K562 (cell line): ENCODE measurements around the gene SLC8A2. TPM values are rescaled to one million over a fixed set of nuclear protein-coding genes. Genes with fewer than 3 reads are reported as not detected.

Experiments used
- ARNT ChIP-seq, 2 experiments: fragments of 450-650 bp; IDR thresholded peaks; 2 replicates each; pipeline ENCODE4 v1.6.1; 2016; ENCODE audit warnings: mild to moderate bottlenecking in 1 of 2
- BCOR ChIP-seq: fragments of 450-650 bp; IDR thresholded peaks from 2 replicates; pipeline ENCODE4 v1.6.1; 2016
- BRD9 ChIP-seq: fragments of 450-650 bp; IDR thresholded peaks from 2 replicates; pipeline ENCODE4 v1.6.1; 2018; ENCODE audit warnings: low read depth; ENCODE audit not compliant: partially characterized antibody
- CREM ChIP-seq: IDR thresholded peaks from 2 replicates; pipeline ENCODE4 v1.6.1; 2014; ENCODE audit warnings: antibody characterized with exemption, low read depth
- DPF2 ChIP-seq: fragments of 450-650 bp; IDR thresholded peaks from 2 replicates; pipeline ENCODE4 v1.6.1; 2016
- ESRRA ChIP-seq: fragments of 450-650 bp; IDR thresholded peaks from 2 replicates; pipeline ENCODE4 v1.6.1; 2014; ENCODE audit warnings: low read depth, mild to moderate bottlenecking, moderate library complexity, borderline replicate concordance
- HOXB6 ChIP-seq: fragments of 250-450 bp; sonication (Bioruptor Pico); IDR thresholded peaks from 2 replicates; pipeline ENCODE4 v1.5.1; 2022; ENCODE audit warnings: mild to moderate bottlenecking, borderline replicate concordance
- MTA1 ChIP-seq: fragments of 450-650 bp; IDR thresholded peaks from 2 replicates; pipeline ENCODE4 v1.6.1; 2017; ENCODE audit warnings: borderline replicate concordance
- NR2F6 ChIP-seq: fragments of 450-650 bp; formaldehyde crosslinking; IDR thresholded peaks from 2 replicates; pipeline ENCODE4 v1.4.0; 2020; ENCODE audit warnings: mild to moderate bottlenecking
- POLR2AphosphoS5 ChIP-seq: IDR thresholded peaks from 2 replicates; pipeline ENCODE4 v1.6.1; 2011; ENCODE audit warnings: mild to moderate bottlenecking, low read depth, low read length, moderate library complexity; ENCODE audit not compliant: control insufficient read depth, insufficient read depth
- RBM17 ChIP-seq: fragments of 200-400 bp; formaldehyde crosslinking; IDR thresholded peaks from 2 replicates; pipeline ENCODE4 v1.6.1; 2017; ENCODE audit warnings: low read depth, mild to moderate bottlenecking, low read length, borderline replicate concordance
- SAP30 ChIP-seq: fragments of 200-600 bp; sonication (generic); IDR thresholded peaks from 2 replicates; pipeline ENCODE4 v1.6.1; 2012; ENCODE audit warnings: borderline replicate concordance, low read depth, mild to moderate bottlenecking, moderate library complexity, low read length, control low read depth, inconsistent platforms; ENCODE audit not compliant: insufficient read depth, poor library complexity, severe bottlenecking
- TARDBP ChIP-seq: fragments of 450-650 bp; IDR thresholded peaks from 2 replicates; pipeline ENCODE4 v1.6.1; 2016
- TRIM24 ChIP-seq, 2 experiments: fragments of 450-650 bp; IDR thresholded peaks; 2 replicates each; pipeline ENCODE4 v1.6.1; 2016
- ZEB2 ChIP-seq: fragments of 450-650 bp; IDR thresholded peaks from 2 replicates; pipeline ENCODE4 v1.6.1; 2016
- ZNF23 ChIP-seq: fragments of 250-450 bp; sonication (Bioruptor Pico); IDR thresholded peaks from 2 replicates; pipeline ENCODE4 v1.4.0; 2020; ENCODE audit warnings: mild to moderate bottlenecking
- ZNF695 ChIP-seq: fragments of 450-650 bp; formaldehyde crosslinking; IDR thresholded peaks from 2 replicates; pipeline ENCODE4 v1.4.0; 2020; ENCODE audit warnings: mild to moderate bottlenecking, moderate library complexity
- ZSCAN29 ChIP-seq: fragments of 450-650 bp; IDR thresholded peaks from 2 replicates; pipeline ENCODE4 v1.6.1; 2017
- polyA plus RNA-seq, 8 experiments: library from polyadenylated mRNA; depleted of rRNA in 4 of 8; stranded (reverse) in 5 of 8; unstranded in 3 of 8; fragments of >200 nt; fragmentation: Nextera tagmentation in 2 of 8; fragmentation: Illumina TruSeq in 1 of 8; extraction: Ambion mirVana in 2 of 8; extraction: Trizol in 1 of 8; gene quantifications; 2 replicates each; pipeline versions ENCODE4 v1.2.1 to v1.2.3, GENCODE V29; 2011 to 2014; ENCODE audit warnings: inconsistent platforms in 1 of 8, missing spikeins in 1 of 8
- total RNA-seq, 7 experiments: library from RNA; depleted of rRNA in 6 of 7; stranded (reverse); fragments of >200 nt in 6 of 7; fragmentation: Illumina TruSeq in 2 of 7; extraction: Trizol in 2 of 7; gene quantifications; 2 replicates each; pipeline versions ENCODE4 v1.2.1 to v1.2.3, GENCODE V29; 2011 to 2021; ENCODE audit warnings: low replicate concordance in 1 of 7
- TF ChIP-seq, protein P1 (sequence below): fragments of 450-650 bp; IDR thresholded peaks from 2 replicates; pipeline ENCODE4 v1.6.1; 2017; ENCODE audit warnings: antibody characterized with exemption
- TF ChIP-seq, protein P2 (sequence below): fragments of 450-650 bp; IDR thresholded peaks from 2 replicates; pipeline ENCODE4 v1.6.1; 2016; ENCODE audit warnings: low read depth

The SLC8A2 gene
- total and polyA plus RNA-seq, 9 of the 15 experiments (the other 6 are each of a cell fraction or from before 2014, with no cell fraction given) = 0.07 to 0.66 (median 0.24) TPM; not detected in 3

DNA sequence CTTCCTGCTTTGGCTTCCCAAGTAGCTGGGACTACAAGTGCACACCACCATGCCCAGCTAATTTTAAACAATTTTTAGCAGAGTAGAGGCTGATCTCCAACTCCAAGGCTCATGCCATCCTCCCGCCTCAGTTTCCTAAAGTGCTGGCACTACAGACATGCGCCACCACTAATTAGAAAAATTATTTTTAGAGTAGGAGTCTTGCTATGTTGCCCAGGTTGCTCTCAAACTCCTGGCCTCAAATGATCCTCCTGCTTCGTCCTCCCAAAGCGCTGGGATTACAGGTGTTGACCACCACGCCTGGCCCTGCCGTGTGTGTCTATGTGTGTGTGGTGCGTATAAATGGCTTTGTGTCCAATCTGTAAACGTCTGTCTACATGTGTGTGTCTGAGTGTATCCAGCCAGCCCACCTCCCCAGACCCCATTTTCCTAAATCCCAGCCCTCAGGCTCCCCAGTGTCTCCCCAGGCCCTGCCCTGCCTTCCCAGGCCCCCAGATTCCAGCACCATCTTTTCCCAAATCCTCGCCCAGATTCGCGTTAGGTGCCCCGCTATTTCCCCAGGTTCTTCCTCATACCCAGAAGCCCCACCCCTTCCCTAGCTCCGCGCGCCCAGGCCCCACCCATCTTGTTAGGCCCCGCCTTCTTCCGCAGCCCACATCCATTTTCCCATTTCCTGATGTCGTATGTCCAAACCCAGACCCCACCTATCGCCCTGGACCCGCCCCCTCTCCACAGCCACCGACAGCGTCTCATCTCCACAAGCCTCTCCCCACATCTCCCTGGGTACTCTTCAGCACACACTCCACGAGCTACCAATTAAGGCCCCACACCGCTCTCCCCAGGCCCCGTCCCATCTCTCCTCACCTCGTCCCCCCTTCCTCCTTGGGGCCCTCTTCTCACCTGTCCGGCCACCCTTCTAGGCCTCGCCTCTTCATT is 24.9 kb downstream of the SLC8A2 start (continued):
- peak; percentile 81 for TF ChIP-seq DPF2
- TF ChIP-seq HOXB6 (CRISPR knock-in tag) = no peak
- TF ChIP-seq, protein P1, sequence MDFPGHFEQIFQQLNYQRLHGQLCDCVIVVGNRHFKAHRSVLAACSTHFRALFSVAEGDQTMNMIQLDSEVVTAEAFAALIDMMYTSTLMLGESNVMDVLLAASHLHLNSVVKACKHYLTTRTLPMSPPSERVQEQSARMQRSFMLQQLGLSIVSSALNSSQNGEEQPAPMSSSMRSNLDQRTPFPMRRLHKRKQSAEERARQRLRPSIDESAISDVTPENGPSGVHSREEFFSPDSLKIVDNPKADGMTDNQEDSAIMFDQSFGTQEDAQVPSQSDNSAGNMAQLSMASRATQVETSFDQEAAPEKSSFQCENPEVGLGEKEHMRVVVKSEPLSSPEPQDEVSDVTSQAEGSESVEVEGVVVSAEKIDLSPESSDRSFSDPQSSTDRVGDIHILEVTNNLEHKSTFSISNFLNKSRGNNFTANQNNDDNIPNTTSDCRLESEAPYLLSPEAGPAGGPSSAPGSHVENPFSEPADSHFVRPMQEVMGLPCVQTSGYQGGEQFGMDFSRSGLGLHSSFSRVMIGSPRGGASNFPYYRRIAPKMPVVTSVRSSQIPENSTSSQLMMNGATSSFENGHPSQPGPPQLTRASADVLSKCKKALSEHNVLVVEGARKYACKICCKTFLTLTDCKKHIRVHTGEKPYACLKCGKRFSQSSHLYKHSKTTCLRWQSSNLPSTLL = 0 out of 2 replicates have a peak, but pooled peaks have one; percentile 36
- no peak for TF ChIP-seq POLR2AphosphoS5
- TF ChIP-seq MTA1 = peak; percentile 82
- TF ChIP-seq RBM17 = no peak
- 0 out of 2 replicates have a peak, but pooled peaks have one; percentile 2 for TF ChIP-seq ESRRA
- TF ChIP-seq, protein P2, sequence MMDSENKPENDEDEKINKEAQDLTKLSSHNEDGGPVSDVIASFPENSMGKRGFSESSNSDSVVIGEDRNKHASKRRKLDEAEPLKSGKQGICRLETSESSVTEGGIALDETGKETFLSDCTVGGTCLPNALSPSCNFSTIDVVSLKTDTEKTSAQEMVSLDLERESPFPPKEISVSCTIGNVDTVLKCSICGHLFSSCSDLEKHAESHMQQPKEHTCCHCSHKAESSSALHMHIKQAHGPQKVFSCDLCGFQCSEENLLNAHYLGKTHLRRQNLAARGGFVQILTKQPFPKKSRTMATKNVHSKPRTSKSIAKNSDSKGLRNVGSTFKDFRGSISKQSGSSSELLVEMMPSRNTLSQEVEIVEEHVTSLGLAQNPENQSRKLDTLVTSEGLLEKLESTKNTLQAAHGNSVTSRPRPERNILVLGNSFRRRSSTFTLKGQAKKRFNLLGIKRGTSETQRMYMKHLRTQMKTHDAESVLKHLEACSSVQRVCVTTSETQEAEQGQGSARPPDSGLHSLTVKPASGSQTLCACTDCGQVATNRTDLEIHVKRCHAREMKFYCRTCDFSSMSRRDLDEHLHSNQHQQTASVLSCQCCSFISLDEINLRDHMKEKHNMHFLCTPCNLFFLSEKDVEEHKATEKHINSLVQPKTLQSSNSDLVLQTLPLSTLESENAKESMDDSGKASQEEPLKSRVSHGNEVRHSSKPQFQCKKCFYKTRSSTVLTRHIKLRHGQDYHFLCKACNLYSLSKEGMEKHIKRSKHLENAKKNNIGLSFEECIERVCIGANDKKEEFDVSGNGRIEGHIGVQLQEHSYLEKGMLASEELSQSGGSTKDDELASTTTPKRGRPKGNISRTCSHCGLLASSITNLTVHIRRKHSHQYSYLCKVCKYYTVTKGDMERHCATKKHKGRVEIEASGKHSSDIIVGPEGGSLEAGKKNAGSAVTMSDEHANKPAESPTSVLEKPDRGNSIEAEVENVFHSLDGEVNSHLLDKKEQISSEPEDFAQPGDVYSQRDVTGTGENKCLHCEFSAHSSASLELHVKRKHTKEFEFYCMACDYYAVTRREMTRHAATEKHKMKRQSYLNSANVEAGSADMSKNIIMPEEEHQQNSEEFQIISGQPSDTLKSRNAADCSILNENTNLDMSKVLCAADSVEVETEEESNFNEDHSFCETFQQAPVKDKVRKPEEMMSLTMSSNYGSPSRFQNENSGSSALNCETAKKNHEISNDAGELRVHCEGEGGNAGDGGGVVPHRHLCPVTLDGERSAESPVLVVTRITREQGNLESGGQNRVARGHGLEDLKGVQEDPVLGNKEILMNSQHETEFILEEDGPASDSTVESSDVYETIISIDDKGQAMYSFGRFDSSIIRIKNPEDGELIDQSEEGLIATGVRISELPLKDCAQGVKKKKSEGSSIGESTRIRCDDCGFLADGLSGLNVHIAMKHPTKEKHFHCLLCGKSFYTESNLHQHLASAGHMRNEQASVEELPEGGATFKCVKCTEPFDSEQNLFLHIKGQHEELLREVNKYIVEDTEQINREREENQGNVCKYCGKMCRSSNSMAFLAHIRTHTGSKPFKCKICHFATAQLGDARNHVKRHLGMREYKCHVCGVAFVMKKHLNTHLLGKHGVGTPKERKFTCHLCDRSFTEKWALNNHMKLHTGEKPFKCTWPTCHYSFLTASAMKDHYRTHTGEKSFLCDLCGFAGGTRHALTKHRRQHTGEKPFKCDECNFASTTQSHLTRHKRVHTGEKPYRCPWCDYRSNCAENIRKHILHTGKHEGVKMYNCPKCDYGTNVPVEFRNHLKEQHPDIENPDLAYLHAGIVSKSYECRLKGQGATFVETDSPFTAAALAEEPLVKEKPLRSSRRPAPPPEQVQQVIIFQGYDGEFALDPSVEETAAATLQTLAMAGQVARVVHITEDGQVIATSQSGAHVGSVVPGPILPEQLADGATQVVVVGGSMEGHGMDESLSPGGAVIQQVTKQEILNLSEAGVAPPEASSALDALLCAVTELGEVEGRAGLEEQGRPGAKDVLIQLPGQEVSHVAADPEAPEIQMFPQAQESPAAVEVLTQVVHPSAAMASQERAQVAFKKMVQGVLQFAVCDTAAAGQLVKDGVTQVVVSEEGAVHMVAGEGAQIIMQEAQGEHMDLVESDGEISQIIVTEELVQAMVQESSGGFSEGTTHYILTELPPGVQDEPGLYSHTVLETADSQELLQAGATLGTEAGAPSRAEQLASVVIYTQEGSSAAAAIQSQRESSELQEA = peak; percentile 30; the same call in 1 of the 2 replicates
- peak in 1 of 2 experiments; percentile 87; a peak in 1 of 4 replicates for TF ChIP-seq ARNT (IDR thresholded peaks at IDR 0.05)
- TF ChIP-seq BRD9 = peak; percentile 31
- no peak for TF ChIP-seq ZNF23 (CRISPR knock-in tag)
- peak; percentile 47; the same call in 1 of the 2 replicates for TF ChIP-seq CREM
- peak; percentile 64 for TF ChIP-seq SAP30
- no peak for TF ChIP-seq NR2F6 (CRISPR knock-in tag)
- peak; percentile 59; the same call in 1 of the 2 replicates for TF ChIP-seq BCOR
- TF ChIP-seq ZNF695 (CRISPR knock-in tag) = no peak
- TF ChIP-seq TRIM24 (IDR thresholded peaks at IDR 0.05) = peak; percentile 32 to 41; a peak in 1 of 4 replicates
- TF ChIP-seq TARDBP = peak; percentile 73
- 0 out of 2 replicates have a peak, but pooled peaks have one; percentile 21 for TF ChIP-seq ZSCAN29
- TF ChIP-seq ZEB2 = peak; percentile 89
